ENCODE measurements around the gene ATG14.
A peak's percentile ranks its signal among the peaks of the same experiment; 100 is the strongest.
"Not testable (repeated sequence)": the region's sequence is repeated elsewhere in the genome, so short reads cannot be mapped to it uniquely, and the experiment has no call there.

Gene ATG14

DNA sequence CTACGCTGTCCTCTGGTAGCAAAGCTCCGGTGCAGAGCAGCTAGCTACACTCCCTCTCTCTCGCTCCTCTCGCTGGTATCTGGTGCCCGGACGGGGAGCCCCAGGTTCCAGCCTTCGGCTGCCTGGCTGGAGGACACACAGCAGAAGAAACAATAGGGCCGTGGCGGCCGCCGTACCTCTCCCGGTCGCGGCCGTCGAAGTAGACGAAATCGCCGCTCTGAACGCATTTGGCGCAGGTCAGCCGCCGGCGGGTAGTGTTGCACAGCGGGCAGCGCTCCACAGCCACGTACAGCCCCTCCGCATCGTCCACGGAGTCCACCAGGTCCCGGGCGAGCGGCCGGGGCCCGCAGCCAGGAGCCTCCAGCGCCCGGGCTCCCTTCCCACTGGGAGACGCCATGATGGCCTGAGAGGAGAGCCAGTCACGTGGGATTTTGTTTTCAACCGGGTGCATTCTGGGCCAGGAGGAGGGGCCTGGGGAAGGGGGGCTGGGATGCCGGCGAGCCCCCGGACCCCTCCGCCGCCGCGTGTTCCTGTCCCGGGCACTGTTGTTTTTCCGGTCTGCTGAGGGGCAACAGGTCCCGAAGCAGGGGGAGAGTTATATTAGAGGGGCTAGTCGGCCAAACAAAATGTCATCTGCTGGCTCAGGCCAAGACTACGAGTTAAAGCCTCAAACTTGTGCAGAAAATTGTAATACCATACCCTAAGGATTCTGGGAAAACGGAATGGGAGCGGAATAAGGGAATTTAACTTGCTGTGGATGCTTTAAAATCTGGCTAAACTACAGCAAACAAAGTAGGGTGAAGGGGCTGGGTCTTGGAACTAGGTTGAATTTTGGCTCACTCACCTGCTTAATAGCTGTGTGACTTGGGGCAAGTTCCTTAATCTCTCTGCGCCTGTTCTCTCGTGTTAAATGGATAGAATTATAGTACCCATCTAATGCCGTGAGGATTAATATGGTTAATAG is at the start of gene ATG14:
Gene ATG14 (minus strand): TSS at position 405 of the 964 bp plus-strand sequence. CDS start 8 bp downstream, at position 397.
- DNase-seq, result peak; percentile 73

- no peak for DNase-seq
These were observed 47.3 kb upstream of the ATG14 start for GRCh38 chr14:55458800-55459515.

DNA sequence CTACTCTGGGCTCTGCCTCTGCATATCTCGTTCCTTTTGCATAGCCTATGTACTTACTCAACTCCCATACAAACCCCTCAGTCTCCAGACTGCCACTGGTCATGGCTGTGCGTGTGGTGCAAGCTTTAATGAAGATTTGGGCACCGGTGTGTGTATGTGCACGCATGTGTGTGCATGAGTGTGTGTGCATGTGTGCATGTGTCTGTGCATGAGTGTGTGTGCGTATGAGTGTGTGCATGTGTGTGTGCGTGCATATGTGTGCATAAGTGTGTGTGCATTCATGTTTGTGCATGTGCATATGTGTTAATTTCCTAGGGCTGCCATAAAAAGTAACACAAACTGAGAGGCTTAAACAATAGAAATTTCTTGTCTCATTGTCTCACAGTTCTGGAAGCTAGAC is 45.9 kb upstream of the ATG14 start:
- no peak for DNase-seq

GRCh38 chr14:55456411-55456810 is 44.8 kb upstream of the ATG14 start:
- DNase-seq, result not testable (repeated sequence)

- DNase-seq, result no peak
These were observed 42.8 kb upstream of the ATG14 start for GRCh38 chr14:55454264-55455002.

DNA sequence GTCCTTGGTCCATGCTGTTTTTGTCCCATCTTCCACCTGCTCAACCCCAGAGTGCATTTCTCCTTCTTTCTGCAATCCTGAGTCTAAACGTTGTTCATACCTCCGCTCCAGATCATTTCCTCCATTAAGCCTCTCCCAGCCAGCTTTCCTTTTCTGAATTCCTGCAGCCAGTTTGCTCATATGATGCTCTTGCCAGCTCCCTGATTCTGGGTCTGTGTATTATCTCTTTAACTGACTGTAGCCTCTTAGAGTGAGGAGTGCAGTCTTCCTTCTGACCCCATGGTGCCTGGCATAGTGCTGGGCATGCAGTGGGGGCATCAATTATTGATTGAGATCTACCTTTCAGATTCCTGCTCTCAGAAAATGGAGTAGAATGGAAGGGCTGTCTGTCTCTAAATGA is 40.3 kb upstream of the ATG14 start:
- no peak for DNase-seq

DNA sequence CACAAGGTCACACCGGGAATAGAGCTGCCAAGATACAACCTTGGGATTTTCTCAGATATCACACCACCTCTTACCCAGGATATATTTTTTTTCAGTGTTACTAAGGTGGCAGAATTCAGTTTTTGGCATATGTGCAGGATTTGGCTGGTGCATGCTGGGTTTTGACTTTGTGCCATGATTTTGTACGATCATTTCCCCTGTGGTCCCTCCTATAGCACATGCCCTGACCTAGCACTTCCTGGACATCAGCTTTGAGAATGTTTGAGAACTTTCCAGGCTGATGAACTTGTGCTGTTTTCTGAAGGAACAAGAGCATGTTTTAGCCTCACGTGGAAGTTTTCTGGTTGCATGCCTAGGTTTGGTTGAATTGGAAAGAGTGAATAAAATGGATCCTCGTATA is 39.8 kb upstream of the ATG14 start:
- DNase-seq, result no peak

- no peak for DNase-seq
These were observed 39.4 kb upstream of the ATG14 start for GRCh38 chr14:55450987-55451386.

DNA sequence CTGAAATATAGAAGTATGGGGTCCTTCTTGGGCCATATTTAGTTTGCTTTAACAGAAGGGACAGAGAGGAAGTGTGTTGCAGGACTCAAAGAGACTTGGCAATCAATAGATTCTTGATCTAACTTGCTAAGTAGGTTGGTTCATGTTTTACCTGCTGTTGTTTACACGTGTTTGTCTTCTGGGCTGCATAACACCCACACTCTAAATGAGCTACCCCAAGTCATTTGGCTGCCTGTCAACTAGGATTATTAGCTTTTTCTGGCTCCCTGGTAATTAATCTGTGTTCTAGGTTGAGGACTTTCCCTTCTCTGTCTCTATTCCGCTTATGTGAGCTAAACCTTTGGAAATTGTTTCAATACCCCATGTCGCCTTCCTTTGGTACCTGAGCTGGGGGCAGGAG is 38.9 kb upstream of the ATG14 start:
- DNase-seq, result no peak

DNA sequence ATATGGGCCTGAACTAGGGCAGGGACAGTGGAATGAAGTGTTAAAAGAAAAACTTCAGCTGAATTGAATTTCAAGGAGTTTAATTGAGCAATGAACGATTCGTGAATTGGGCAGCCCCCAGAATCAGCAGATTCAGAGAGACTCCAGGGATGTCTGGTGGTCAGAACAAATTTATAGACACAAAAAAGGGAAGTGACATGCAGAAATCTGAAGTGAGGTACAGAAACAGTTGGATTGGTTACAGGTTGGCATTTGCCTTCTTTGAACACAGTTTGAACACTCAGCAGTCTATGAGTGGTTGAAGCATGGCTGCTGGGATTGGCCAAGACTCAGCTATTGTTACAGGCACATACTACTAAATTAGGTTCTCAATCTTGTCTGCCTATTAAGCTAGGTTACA is 38.5 kb upstream of the ATG14 start:
- no peak for DNase-seq

DNA sequence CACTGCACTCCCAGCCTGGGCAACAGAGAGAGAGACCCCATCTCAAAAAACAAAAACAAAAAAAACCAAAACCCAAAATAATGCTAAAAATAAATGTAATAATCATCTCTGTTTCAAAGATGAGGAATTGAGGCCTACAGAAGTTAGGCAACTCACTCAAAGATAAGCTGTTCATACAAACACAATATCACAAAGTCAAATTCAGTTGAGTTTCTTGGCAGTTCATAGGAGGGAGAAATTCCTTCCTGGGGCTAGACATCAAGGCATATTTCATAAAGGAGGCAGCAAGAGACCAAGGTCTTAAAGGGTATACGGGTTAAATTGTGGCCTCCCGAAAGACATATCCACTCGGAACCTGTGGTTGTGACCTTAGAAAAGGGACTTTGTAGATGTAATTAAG is 37.5 kb upstream of the ATG14 start:
- no peak for DNase-seq

- DNase-seq, result no peak
These were observed 36.5 kb upstream of the ATG14 start for GRCh38 chr14:55448141-55448614.

GRCh38 chr14:55446833-55447232 is 35.2 kb upstream of the ATG14 start:
- no peak for DNase-seq

DNA sequence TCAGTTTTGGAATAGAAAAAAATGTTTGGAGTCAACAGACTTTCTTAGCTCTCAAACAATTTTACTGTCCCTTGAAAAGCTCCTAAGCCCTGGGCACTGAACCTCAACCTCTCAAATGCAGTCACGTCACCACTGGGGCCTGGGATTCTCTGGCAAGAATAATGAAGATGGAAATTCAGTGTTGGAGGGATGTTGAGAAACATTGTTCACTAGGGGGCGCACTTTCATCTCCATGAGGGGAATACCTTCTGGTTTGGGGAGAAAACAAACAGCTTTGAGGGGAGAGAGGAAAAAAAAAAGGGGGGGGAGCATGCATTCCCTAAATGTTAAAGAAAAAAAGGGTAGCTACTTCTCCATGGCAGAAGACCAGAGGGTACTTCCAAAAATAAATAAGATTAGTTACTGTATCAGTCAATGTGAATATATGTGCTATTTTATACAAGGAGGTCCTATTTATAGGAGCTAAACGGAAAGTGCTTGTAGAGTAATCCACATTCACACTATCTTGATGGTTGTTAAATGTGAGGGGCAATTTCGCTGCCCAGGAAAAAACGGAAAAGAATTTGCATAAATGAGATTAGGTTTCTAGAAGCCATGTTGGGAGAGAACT is 34.6 kb upstream of the ATG14 start:
- DNase-seq, result peak; percentile 41

DNA sequence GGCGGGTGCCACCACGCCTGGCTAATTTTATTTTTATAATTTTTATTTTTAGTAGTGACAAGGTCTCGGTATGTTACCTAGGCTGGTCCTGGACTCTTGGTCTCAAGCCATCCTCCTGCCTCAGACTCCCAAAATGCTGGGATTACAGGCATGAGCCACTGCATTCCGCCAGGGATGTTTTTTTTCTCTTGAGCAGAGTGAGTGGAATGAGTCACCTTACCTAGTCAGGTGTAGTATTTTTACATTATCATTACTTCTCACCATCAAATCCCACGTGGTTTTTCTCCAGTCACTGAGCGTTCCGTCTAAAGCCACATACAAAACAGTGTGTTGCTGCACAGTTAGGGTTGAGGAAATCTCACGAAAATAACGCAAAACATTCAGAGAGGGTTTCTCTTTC is 29.7 kb upstream of the ATG14 start:
- no peak for DNase-seq

GRCh38 chr14:55440385-55440784 is 28.8 kb upstream of the ATG14 start, which contains the start of gene TBPL2:
Gene TBPL2, minus strand, starts transcription at chr14:55440616. Its CDS starts 167 bp downstream, at chr14:55440449.
- DNase-seq, result no peak

- peak; percentile 20 for DNase-seq
These were observed 26.5 kb upstream of the ATG14 start for GRCh38 chr14:55438066-55438683.

DNA sequence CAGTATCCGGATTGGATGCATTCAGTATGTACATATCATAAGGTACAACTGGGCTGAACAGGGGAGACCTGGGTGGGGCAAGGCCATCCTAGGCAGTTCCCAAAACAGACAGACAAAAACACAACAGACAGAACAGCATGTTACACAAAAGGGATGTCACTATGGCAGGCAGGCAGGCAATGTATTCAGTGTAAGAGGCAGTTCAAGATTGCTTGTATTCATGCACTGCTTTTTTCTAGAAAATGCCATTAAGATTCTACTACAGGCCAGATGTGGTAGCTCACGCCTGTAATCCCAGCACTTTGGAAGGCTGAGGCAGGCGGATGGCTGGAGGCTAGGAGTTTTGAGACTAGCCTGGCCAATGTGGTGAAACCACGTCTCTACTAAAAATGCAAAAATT is 25.3 kb upstream of the ATG14 start:
- no peak for DNase-seq

GRCh38 chr14:55436519-55436918 is 24.9 kb upstream of the ATG14 start:
- no peak for DNase-seq

- no peak for DNase-seq
These were observed 23.2 kb upstream of the ATG14 start for GRCh38 chr14:55434805-55435174.

DNA sequence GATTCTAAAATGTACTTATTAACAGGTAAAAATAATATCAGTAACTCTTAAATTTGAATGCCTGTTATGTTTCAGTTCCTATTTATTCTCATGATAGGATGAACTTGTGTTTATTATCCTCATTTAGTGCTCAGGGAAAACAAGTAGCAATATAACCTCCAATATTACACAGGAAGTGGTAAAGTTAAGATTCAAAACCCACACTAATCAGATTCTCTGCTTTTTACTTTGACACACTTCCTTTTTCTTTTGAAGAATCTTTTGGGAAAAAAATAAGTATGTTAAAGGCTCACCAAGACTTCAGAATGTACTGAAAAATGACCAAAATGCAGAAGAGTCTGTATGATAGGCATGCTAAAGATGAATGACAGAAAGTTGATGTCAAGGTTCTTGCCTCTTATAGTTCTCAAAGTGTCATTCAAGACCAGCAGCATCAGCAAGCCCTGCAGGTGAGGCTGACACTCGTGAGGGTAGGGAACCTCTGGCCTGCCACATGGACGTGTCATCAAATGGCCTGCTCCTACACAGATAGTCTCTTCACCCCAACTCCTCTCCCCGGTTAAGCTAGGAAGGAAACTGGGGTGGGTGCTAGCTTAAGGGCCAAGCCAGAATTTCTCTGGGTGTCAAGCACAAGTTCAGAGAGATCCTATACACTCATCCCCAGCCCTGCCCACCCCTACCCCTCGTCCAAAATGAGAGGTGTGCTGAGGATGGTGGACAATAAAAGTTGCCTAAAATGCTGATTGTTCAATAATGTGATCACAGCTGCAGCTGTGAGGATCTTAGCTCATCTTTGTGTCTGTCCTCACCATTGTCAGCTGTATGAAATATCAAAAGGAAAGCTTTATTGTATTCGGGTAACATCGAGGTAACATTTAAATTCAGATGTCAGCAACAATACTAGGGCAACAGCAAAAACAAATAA is 22.5 kb upstream of the ATG14 start:
- DNase-seq, result no peak
